Measurements from ENCODE around the gene IL1A. TPM values are rescaled to one million over a fixed set of nuclear protein-coding genes. Genes with fewer than 3 reads are reported as not detected.

The IL1A gene
- total RNA-seq, 6 donors from 2014 or later = 2.5 to 4.7 (median 3.0) TPM; not detected in 3

DNA sequence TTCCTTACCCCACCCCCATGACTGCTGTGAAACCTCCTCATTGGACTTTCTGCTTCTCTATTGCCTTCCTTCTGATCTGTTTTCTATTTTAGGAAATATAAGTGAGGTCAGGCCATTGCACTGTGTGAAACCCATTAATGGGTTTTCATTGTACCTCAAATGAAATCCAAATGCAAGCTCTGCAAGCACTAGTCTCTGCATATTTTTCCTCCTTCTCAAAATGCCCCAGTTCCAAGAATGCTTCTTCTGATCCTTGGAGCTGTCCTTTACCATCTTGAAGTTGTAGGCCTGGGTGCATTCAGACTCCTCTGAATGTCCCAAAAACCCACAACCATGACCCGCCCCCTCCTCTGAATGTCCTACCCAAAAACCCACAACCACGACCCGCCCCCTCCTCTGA lies 8.2 kb downstream of the IL1A start:
- TF ChIP-seq EP300 (IDR thresholded peaks at IDR 0.05) (no peak), POLR2AphosphoS5 (IDR thresholded peaks at IDR 0.05) (no peak), POLR2A (IDR thresholded peaks at IDR 0.05) (no peak)
- TF ChIP-seq, protein P1, sequence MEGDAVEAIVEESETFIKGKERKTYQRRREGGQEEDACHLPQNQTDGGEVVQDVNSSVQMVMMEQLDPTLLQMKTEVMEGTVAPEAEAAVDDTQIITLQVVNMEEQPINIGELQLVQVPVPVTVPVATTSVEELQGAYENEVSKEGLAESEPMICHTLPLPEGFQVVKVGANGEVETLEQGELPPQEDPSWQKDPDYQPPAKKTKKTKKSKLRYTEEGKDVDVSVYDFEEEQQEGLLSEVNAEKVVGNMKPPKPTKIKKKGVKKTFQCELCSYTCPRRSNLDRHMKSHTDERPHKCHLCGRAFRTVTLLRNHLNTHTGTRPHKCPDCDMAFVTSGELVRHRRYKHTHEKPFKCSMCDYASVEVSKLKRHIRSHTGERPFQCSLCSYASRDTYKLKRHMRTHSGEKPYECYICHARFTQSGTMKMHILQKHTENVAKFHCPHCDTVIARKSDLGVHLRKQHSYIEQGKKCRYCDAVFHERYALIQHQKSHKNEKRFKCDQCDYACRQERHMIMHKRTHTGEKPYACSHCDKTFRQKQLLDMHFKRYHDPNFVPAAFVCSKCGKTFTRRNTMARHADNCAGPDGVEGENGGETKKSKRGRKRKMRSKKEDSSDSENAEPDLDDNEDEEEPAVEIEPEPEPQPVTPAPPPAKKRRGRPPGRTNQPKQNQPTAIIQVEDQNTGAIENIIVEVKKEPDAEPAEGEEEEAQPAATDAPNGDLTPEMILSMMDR (IDR thresholded peaks at IDR 0.05) = no peak
- Histone ChIP-seq H3K27ac (no peak overlapping the region), H3K36me3 (no peaks in the 10 kb centered on the region), H3K27me3 (no peaks in the 10 kb centered on the region), H3K4me1 (no peaks in the 10 kb centered on the region), H3K9me3 (no peaks in the 10 kb centered on the region), H3K4me3 (no peak overlapping the region)
- no peak for ATAC-seq (ENCODE audit: low FRiP score in 2 of 2)
- 71 to 100% methylated on average over 1 to 2 of the region's 3 CpGs for WGBS, 2 donors
- DNase-seq = no peak

GRCh38 chr2:112774536-112775285 lies 9.6 kb downstream of the IL1A start:
- Histone ChIP-seq H3K4me1 (no peaks in the 10 kb centered on the region), H3K36me3 (no peaks in the 10 kb centered on the region), H3K27ac (no peak overlapping the region), H3K9me3 (no peaks in the 10 kb centered on the region), H3K4me3 (no peak overlapping the region), H3K27me3 (no peaks in the 10 kb centered on the region)
- no peak for TF ChIP-seq EP300 (IDR thresholded peaks at IDR 0.05)
- no peak for TF ChIP-seq POLR2AphosphoS5 (IDR thresholded peaks at IDR 0.05)
- DNase-seq (no peak), ATAC-seq (ENCODE audit: low FRiP score in 2 of 2) (no peak)
- WGBS, 2 donors = 93 to 96% methylated on average over 3 of the region's 3 CpGs

GRCh38 chr2:112773556-112773955 lies 10.7 kb downstream of the IL1A start:
- ATAC-seq (ENCODE audit: low FRiP score in 2 of 2) = no peak
- no peak overlapping the region for H3K4me3 ChIP-seq
- 72 to 94% methylated on average over 2 of the region's 2 CpGs for WGBS, 2 donors
- DNase-seq = no peak
- no peak overlapping the region for H3K27ac ChIP-seq
- H3K36me3 ChIP-seq = no peaks in the 10 kb centered on the region
- H3K4me1 ChIP-seq = peaks cover 0 to 2% (median under 1%) of the 10 kb centered on the region in 4 donors
- TF ChIP-seq, protein P1 (IDR thresholded peaks at IDR 0.05) = no peak
- TF ChIP-seq POLR2AphosphoS5 (IDR thresholded peaks at IDR 0.05) = no peak
- no peak for TF ChIP-seq POLR2A (IDR thresholded peaks at IDR 0.05)
- no peak for TF ChIP-seq EP300 (IDR thresholded peaks at IDR 0.05)
- no peaks in the 10 kb centered on the region for H3K27me3 ChIP-seq
- H3K9me3 ChIP-seq = no peaks in the 10 kb centered on the region

DNA sequence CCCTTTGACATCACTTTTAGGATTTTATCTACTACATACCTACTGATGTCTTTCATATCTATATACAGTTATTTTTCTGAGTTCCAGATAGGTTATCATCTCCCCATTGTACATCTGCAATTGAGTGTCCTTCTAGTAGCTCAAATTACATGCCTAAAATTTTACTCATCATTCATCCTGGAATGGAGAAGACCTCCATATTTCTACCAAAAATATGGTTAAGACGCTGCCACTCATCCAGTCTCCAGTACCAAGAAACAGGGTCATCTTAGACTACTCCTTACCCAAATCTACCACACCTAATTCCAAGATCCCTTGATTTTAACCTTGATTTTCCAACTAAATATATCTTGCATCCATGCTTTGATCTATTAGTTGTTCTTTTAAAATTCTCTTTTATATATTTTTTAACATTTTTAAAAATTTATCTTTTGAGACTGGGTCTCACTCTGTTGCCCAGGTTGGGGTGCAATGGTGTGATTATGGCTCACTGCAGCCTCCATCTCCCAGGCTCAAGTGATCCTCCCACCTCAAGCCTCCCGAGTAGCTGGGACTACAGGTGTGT lies 11.3 kb downstream of the IL1A start:
- TF ChIP-seq EP300 (IDR thresholded peaks at IDR 0.05) (no peak), POLR2AphosphoS5 (IDR thresholded peaks at IDR 0.05) (no peak), POLR2A (IDR thresholded peaks at IDR 0.05) (no peak)
- TF ChIP-seq, protein P1 (IDR thresholded peaks at IDR 0.05) = no peak
- Histone ChIP-seq H3K36me3 (no peaks in the 10 kb centered on the region), H3K27me3 (no peaks in the 10 kb centered on the region), H3K4me3 (no peak overlapping the region), H3K27ac (no peak overlapping the region), H3K9me3 (no peaks in the 10 kb centered on the region), H3K4me1 (peaks cover 0 to 8% (median 5%) of the 10 kb centered on the region in 4 donors)
- ATAC-seq (ENCODE audit: low FRiP score in 2 of 2) = no peak
- DNase-seq = no peak
- WGBS, 2 donors = 43 to 61% methylated on average over 2 of the region's 2 CpGs

- WGBS, 2 donors = 51 to 67% methylated on average over 4 of the region's 4 CpGs
- Histone ChIP-seq H3K27ac (no peak overlapping the region), H3K4me3 (no peak overlapping the region), H3K4me1 (peaks cover 0 to 13% (median 5%) of the 10 kb centered on the region in 4 donors), H3K9me3 (no peaks in the 10 kb centered on the region), H3K36me3 (no peaks in the 10 kb centered on the region), H3K27me3 (no peaks in the 10 kb centered on the region)
- no peak for ATAC-seq (ENCODE audit: low FRiP score in 2 of 2)
- TF ChIP-seq EP300 (IDR thresholded peaks at IDR 0.05) = no peak
- TF ChIP-seq, protein P1 (IDR thresholded peaks at IDR 0.05) = no peak
- no peak for TF ChIP-seq POLR2A (IDR thresholded peaks at IDR 0.05)
- TF ChIP-seq POLR2AphosphoS5 (IDR thresholded peaks at IDR 0.05) = no peak
- no peak for DNase-seq
Measured at GRCh38 chr2:112772322-112772721, 12.0 kb downstream of the IL1A start.

Data from upper lobe of left lung (tissue), 6 donors.